ENCODE data around the gene ZSWIM8. TPM values are rescaled to one million over a fixed set of nuclear protein-coding genes. Genes with fewer than 3 reads are reported as not detected.
"Not testable (repeated sequence)": the region's sequence is repeated elsewhere in the genome, so short reads cannot be mapped to it uniquely, and the experiment has no call there.

The ZSWIM8 gene, protein sequence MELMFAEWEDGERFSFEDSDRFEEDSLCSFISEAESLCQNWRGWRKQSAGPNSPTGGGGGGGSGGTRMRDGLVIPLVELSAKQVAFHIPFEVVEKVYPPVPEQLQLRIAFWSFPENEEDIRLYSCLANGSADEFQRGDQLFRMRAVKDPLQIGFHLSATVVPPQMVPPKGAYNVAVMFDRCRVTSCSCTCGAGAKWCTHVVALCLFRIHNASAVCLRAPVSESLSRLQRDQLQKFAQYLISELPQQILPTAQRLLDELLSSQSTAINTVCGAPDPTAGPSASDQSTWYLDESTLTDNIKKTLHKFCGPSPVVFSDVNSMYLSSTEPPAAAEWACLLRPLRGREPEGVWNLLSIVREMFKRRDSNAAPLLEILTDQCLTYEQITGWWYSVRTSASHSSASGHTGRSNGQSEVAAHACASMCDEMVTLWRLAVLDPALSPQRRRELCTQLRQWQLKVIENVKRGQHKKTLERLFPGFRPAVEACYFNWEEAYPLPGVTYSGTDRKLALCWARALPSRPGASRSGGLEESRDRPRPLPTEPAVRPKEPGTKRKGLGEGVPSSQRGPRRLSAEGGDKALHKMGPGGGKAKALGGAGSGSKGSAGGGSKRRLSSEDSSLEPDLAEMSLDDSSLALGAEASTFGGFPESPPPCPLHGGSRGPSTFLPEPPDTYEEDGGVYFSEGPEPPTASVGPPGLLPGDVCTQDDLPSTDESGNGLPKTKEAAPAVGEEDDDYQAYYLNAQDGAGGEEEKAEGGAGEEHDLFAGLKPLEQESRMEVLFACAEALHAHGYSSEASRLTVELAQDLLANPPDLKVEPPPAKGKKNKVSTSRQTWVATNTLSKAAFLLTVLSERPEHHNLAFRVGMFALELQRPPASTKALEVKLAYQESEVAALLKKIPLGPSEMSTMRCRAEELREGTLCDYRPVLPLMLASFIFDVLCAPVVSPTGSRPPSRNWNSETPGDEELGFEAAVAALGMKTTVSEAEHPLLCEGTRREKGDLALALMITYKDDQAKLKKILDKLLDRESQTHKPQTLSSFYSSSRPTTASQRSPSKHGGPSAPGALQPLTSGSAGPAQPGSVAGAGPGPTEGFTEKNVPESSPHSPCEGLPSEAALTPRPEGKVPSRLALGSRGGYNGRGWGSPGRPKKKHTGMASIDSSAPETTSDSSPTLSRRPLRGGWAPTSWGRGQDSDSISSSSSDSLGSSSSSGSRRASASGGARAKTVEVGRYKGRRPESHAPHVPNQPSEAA (N-terminal part only)
- total RNA-seq: 29.7 TPM

GRCh38 chr10:73785211-73785720, at the start of gene ZSWIM8:
Gene ZSWIM8 (plus strand): TSS chr10:73785606. CDS start chr10:73785879, 273 bp downstream.
- H3K9me3 ChIP-seq (ENCODE audit: control insufficient read depth in 3 of 3, low read length in 3 of 3): no peaks in the 10 kb centered on the region
- peak within 1 kb of the TSS; percentile 91 to 94 (median 93) for H3K4me3 ChIP-seq (ENCODE audit: low read length in 3 of 3)
- peaks cover 39 to 67% (median 51%) of the 10 kb centered on the region in 3 donors for H3K4me1 ChIP-seq (ENCODE audit: control insufficient read depth in 3 of 3, insufficient read depth in 3 of 3, low read length in 3 of 3)
- peak within 1 kb of the TSS; percentile 91 for H3K27ac ChIP-seq (ENCODE audit: low read depth, low read length)
- peak within 1 kb of the TSS; percentile 94 to 97 (median 96) for H3K9ac ChIP-seq (ENCODE audit: low read depth in 1 of 3, low read length in 3 of 3)
- no peaks in the 10 kb centered on the region for H3K27me3 ChIP-seq (ENCODE audit: control insufficient read depth in 3 of 3, insufficient read depth in 3 of 3, low read length in 3 of 3)
- H3K36me3 ChIP-seq (ENCODE audit: control insufficient read depth in 3 of 3, insufficient read depth in 3 of 3, low read length in 3 of 3): peaks cover 14 to 18% (median 16%) of the 10 kb centered on the region in 3 donors

DNA sequence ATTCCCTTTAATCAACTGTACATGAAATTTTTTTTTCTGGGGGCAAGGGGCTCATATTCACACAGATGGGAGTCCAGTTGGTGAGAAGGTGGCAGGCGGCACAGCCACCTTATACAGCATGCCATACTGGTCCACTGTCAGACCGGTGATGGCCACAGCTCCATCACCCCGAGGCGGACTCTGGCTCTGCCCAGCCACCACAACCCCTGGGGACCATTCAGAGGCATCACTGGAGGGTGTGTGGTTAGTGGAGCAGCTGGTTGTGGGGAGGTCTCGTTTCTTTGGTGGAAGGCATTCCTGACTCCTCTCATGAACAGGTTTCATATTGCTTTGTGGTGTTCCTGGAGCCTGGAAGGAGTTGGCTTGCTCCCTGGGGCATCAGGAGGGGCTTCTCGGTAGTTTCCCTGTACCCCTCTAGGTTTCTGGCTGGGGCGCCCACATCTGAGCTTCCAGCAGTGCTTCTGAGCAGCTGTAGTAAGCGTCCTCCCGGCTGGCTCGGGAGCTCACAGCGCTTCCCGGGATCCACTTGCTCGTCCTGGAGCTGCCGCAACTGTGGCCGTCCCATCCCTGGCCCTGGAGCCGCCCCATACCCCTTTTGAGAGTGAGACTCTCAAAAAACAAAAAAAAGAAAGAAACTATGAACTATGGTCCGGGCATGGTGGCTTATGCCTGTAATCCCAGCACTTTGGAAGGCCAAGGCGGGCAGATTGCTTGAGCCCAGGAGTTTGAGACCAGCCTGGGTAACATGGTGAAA, 44.7 kb upstream of the ZSWIM8 start:
- not testable (repeated sequence) for H3K36me3 ChIP-seq (ENCODE audit: control insufficient read depth in 3 of 3, insufficient read depth in 3 of 3, low read length in 3 of 3); H3K27ac ChIP-seq (ENCODE audit: low read depth, low read length)
- H3K4me1 ChIP-seq (ENCODE audit: control insufficient read depth in 3 of 3, insufficient read depth in 3 of 3, low read length in 3 of 3): peaks cover 14 to 32% (median 18%) of the 10 kb centered on the region in 3 donors

GRCh38 chr10:73742454-73742734, 43.0 kb upstream of the ZSWIM8 start:
- H3K9ac ChIP-seq (ENCODE audit: low read depth in 1 of 3, low read length in 3 of 3): no peak overlapping the region
- H3K4me3 ChIP-seq (ENCODE audit: low read length in 3 of 3): no peak overlapping the region
- H3K27ac ChIP-seq (ENCODE audit: low read depth, low read length): no peak overlapping the region
- peaks cover 17 to 32% (median 18%) of the 10 kb centered on the region in 3 donors for H3K4me1 ChIP-seq (ENCODE audit: control insufficient read depth in 3 of 3, insufficient read depth in 3 of 3, low read length in 3 of 3)
- H3K9me3 ChIP-seq (ENCODE audit: control insufficient read depth in 3 of 3, low read length in 3 of 3): no peaks in the 10 kb centered on the region
- H3K27me3 ChIP-seq (ENCODE audit: control insufficient read depth in 3 of 3, insufficient read depth in 3 of 3, low read length in 3 of 3): no peaks in the 10 kb centered on the region
- H3K36me3 ChIP-seq (ENCODE audit: control insufficient read depth in 3 of 3, insufficient read depth in 3 of 3, low read length in 3 of 3): peaks cover 0 to 5% (median 2%) of the 10 kb centered on the region in 3 donors

More for the DNA sequence above, 44.7 kb upstream of the ZSWIM8 start:
- not testable (repeated sequence) for H3K9ac ChIP-seq (ENCODE audit: low read depth in 1 of 3, low read length in 3 of 3); H3K9me3 ChIP-seq (ENCODE audit: control insufficient read depth in 3 of 3, low read length in 3 of 3); H3K27me3 ChIP-seq (ENCODE audit: control insufficient read depth in 3 of 3, insufficient read depth in 3 of 3, low read length in 3 of 3); H3K4me3 ChIP-seq (ENCODE audit: low read length in 3 of 3)

DNA sequence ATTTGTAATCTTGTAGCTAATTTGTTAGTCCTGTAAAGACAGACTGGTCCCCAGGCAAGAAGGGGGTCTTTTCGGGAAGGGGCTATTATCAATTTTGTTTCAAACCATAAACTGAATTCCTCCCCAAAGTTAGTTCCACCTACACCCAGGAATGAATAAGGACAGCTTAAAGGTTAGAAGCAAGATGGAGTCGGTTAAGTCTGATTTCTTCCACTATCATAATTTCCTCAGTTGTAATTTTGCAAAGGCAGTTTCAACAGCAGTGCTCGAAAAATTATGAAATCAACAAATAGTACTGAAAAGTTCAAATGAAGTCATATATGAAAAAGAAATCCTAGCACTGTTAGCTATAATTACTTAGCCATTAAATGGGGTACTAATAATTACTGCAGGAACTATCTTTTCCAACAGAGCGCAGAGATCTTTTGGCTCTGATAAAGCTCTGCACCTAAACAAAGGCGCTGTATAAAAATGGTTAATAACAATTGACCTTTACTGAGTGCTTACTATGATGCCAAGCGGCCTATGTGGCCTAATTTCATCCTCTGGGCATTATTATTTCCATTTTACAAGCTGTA, 42.0 kb upstream of the ZSWIM8 start:
- Histone ChIP-seq H3K4me3 (ENCODE audit: low read length in 3 of 3) (peak overlapping the region; percentile 83 to 99 (median 91)), H3K27ac (ENCODE audit: low read depth, low read length) (peak overlapping the region; percentile 95), H3K36me3 (ENCODE audit: control insufficient read depth in 3 of 3, insufficient read depth in 3 of 3, low read length in 3 of 3) (peaks cover 0 to 5% (median 0%) of the 10 kb centered on the region in 3 donors), H3K27me3 (ENCODE audit: control insufficient read depth in 3 of 3, insufficient read depth in 3 of 3, low read length in 3 of 3) (no peaks in the 10 kb centered on the region), H3K9ac (ENCODE audit: low read depth in 1 of 3, low read length in 3 of 3) (peak overlapping the region; percentile 97 to 99 (median 99)), H3K4me1 (ENCODE audit: control insufficient read depth in 3 of 3, insufficient read depth in 3 of 3, low read length in 3 of 3) (peaks cover 17 to 32% (median 18%) of the 10 kb centered on the region in 3 donors), H3K9me3 (ENCODE audit: control insufficient read depth in 3 of 3, low read length in 3 of 3) (no peaks in the 10 kb centered on the region)

GRCh38 chr10:73743905-73744663, 41.3 kb upstream of the ZSWIM8 start, which contains the start of gene SEC24C:
Gene SEC24C (plus strand): TSS chr10:73744372. CDS start chr10:73746833, 2,461 bp downstream.
- H3K36me3 ChIP-seq (ENCODE audit: control insufficient read depth in 3 of 3, insufficient read depth in 3 of 3, low read length in 3 of 3): peaks cover 3 to 9% (median 3%) of the 10 kb centered on the region in 3 donors
- peak within 1 kb of the TSS; percentile 83 to 99 (median 91) for H3K4me3 ChIP-seq (ENCODE audit: low read length in 3 of 3)
- no peaks in the 10 kb centered on the region for H3K9me3 ChIP-seq (ENCODE audit: control insufficient read depth in 3 of 3, low read length in 3 of 3)
- peaks cover 18 to 36% (median 19%) of the 10 kb centered on the region in 3 donors for H3K4me1 ChIP-seq (ENCODE audit: control insufficient read depth in 3 of 3, insufficient read depth in 3 of 3, low read length in 3 of 3)
- H3K27ac ChIP-seq (ENCODE audit: low read depth, low read length): peak within 1 kb of the TSS; percentile 95
- no peaks in the 10 kb centered on the region for H3K27me3 ChIP-seq (ENCODE audit: control insufficient read depth in 3 of 3, insufficient read depth in 3 of 3, low read length in 3 of 3)
- peak within 1 kb of the TSS; percentile 97 to 99 (median 99) for H3K9ac ChIP-seq (ENCODE audit: low read depth in 1 of 3, low read length in 3 of 3)

- Histone ChIP-seq H3K4me3 (ENCODE audit: low read length in 3 of 3) (peak overlapping the region; percentile 83 to 99 (median 91)), H3K27ac (ENCODE audit: low read depth, low read length) (peak overlapping the region; percentile 95), H3K27me3 (ENCODE audit: control insufficient read depth in 3 of 3, insufficient read depth in 3 of 3, low read length in 3 of 3) (no peaks in the 10 kb centered on the region), H3K36me3 (ENCODE audit: control insufficient read depth in 3 of 3, insufficient read depth in 3 of 3, low read length in 3 of 3) (peaks cover 4 to 11% (median 7%) of the 10 kb centered on the region in 3 donors), H3K4me1 (ENCODE audit: control insufficient read depth in 3 of 3, insufficient read depth in 3 of 3, low read length in 3 of 3) (peaks cover 18 to 40% (median 23%) of the 10 kb centered on the region in 3 donors), H3K9ac (ENCODE audit: low read depth in 1 of 3, low read length in 3 of 3) (peak overlapping the region; percentile 97 to 99 (median 99)), H3K9me3 (ENCODE audit: control insufficient read depth in 3 of 3, low read length in 3 of 3) (no peaks in the 10 kb centered on the region)
Measured at GRCh38 chr10:73744664-73744975, 40.8 kb upstream of the ZSWIM8 start.

- H3K9ac ChIP-seq (ENCODE audit: low read depth in 1 of 3, low read length in 3 of 3): no peak overlapping the region
- H3K27ac ChIP-seq (ENCODE audit: low read depth, low read length): no peak overlapping the region
- peaks cover 11 to 26% (median 22%) of the 10 kb centered on the region in 3 donors for H3K36me3 ChIP-seq (ENCODE audit: control insufficient read depth in 3 of 3, insufficient read depth in 3 of 3, low read length in 3 of 3)
Measured at GRCh38 chr10:73746721-73747120, 38.7 kb upstream of the ZSWIM8 start.

GRCh38 chr10:73750819-73751218, 34.6 kb upstream of the ZSWIM8 start:
- H3K4me3 ChIP-seq (ENCODE audit: low read length in 3 of 3): no peak overlapping the region
- H3K27me3 ChIP-seq (ENCODE audit: control insufficient read depth in 3 of 3, insufficient read depth in 3 of 3, low read length in 3 of 3): no peaks in the 10 kb centered on the region
- no peak overlapping the region for H3K27ac ChIP-seq (ENCODE audit: low read depth, low read length)
- H3K9me3 ChIP-seq (ENCODE audit: control insufficient read depth in 3 of 3, low read length in 3 of 3): no peaks in the 10 kb centered on the region
- H3K36me3 ChIP-seq (ENCODE audit: control insufficient read depth in 3 of 3, insufficient read depth in 3 of 3, low read length in 3 of 3): peaks cover 28 to 48% (median 40%) of the 10 kb centered on the region in 3 donors
- H3K4me1 ChIP-seq (ENCODE audit: control insufficient read depth in 3 of 3, insufficient read depth in 3 of 3, low read length in 3 of 3): peaks cover 0 to 12% (median 9%) of the 10 kb centered on the region in 3 donors
- H3K9ac ChIP-seq (ENCODE audit: low read depth in 1 of 3, low read length in 3 of 3): no peak overlapping the region

More at GRCh38 chr10:73746721-73747120, 38.7 kb upstream of the ZSWIM8 start:
- H3K27me3 ChIP-seq (ENCODE audit: control insufficient read depth in 3 of 3, insufficient read depth in 3 of 3, low read length in 3 of 3): no peaks in the 10 kb centered on the region
- H3K9me3 ChIP-seq (ENCODE audit: control insufficient read depth in 3 of 3, low read length in 3 of 3): no peaks in the 10 kb centered on the region
- H3K4me3 ChIP-seq (ENCODE audit: low read length in 3 of 3): no peak overlapping the region
- H3K4me1 ChIP-seq (ENCODE audit: control insufficient read depth in 3 of 3, insufficient read depth in 3 of 3, low read length in 3 of 3): peaks cover 18 to 42% (median 23%) of the 10 kb centered on the region in 3 donors

Measured in skeletal muscle tissue (tissue), 4 donors.